ENCODE results near the gene ADCY1. TPM values are rescaled to one million over a fixed set of nuclear protein-coding genes. Genes with fewer than 3 reads are reported as not detected.

Gene ADCY1
- total and polyA plus RNA-seq, 2 donors (not counting 3 experiments of a cell fraction or from before 2014, with no cell fraction given) = 0.52 to 1.6 TPM

- BruUV-seq (replicated peaks) = no TSS peak
- CTCF ChIA-PET = no interaction called here
- no peak for FAIRE-seq
These were observed 62.6 kb downstream of the ADCY1 start for GRCh38 chr7:45636733-45637132.

More at GRCh38 chr7:45636733-45637132, 62.6 kb downstream of the ADCY1 start:
- no peak overlapping the region for H2AFZ ChIP-seq (ENCODE audit: low read depth, low read length)
- DNase-seq (ENCODE audit: low read depth, low spot score) = no peak
- POLR2A ChIA-PET = no interaction called here
- TF ChIP-seq CTCF (IDR thresholded peaks at IDR 0.05; ENCODE audit: extremely low read depth in 1 of 2, insufficient read depth in 1 of 2, low read depth in 1 of 2, low read length in 2 of 2) (no peak), POLR2A (IDR thresholded peaks at IDR 0.05; ENCODE audit: low read depth, low read length) (no peak), MAX (IDR thresholded peaks at IDR 0.05; ENCODE audit: insufficient read depth, insufficient read length) (no peak), EZH2 (IDR thresholded peaks at IDR 0.05; ENCODE audit: borderline replicate concordance, low read depth, low read length, severe bottlenecking) (no peak), GATA2 (IDR thresholded peaks at IDR 0.05; ENCODE audit: insufficient read depth, insufficient read length, low read depth, low read length) (no peak), MYC (IDR thresholded peaks at IDR 0.05; ENCODE audit: low read depth, low read length) (no peak), JUN (IDR thresholded peaks at IDR 0.05; ENCODE audit: borderline replicate concordance, insufficient read depth, insufficient read length, low read depth) (no peak), FOS (IDR thresholded peaks at IDR 0.05; ENCODE audit: borderline replicate concordance, insufficient read depth, low read length) (no peak), POLR2AphosphoS5 (IDR thresholded peaks at IDR 0.05; ENCODE audit: insufficient read depth, low read depth, low read length) (no peak)
- H3K4me2 ChIP-seq (ENCODE audit: insufficient read depth, low read length) = no peak overlapping the region
- H3K36me3 ChIP-seq (ENCODE audit: control insufficient read depth in 2 of 2, extremely low read depth in 1 of 2, insufficient read depth in 2 of 2, low read length in 2 of 2) = no peaks in the 10 kb centered on the region
- dilution Hi-C loops (cut with MboI; ENCODE audit: extremely low pct_ligation_motif_present, low sequenced_read_pairs) (no loop called here), intact Hi-C loops (cut with micrococcal nuclease) (no loop called here)
- no peak overlapping the region for H3K9ac ChIP-seq (replicated peaks; ENCODE audit: extremely low read depth, insufficient read depth, low read length)
- no peaks in the 10 kb centered on the region for H3K9me3 ChIP-seq (replicated peaks; ENCODE audit: control insufficient read depth, insufficient read depth, low read length)
- H3K79me2 ChIP-seq (ENCODE audit: control insufficient read depth, insufficient read depth, low read length) = no peaks in the 10 kb centered on the region
- no peaks in the 10 kb centered on the region for H3K27me3 ChIP-seq (ENCODE audit: control insufficient read depth in 2 of 2, insufficient read depth in 2 of 2, low read length in 2 of 2)
- H3K4me1 ChIP-seq (ENCODE audit: control insufficient read depth, extremely low read depth, insufficient read depth, low read length) = no peaks in the 10 kb centered on the region
- no peaks in the 10 kb centered on the region for H4K20me1 ChIP-seq (replicated peaks; ENCODE audit: control insufficient read depth, extremely low read depth, insufficient read depth, low read length)
- no peak overlapping the region for H3K27ac ChIP-seq (ENCODE audit: insufficient read depth, low read depth, low read length)
- H3K9me1 ChIP-seq (replicated peaks; ENCODE audit: control insufficient read depth, extremely low read depth, insufficient read depth, low read length) = no peaks in the 10 kb centered on the region
- H3K4me3 ChIP-seq (replicated peaks in 1 of 3; ENCODE audit: insufficient read depth in 1 of 3, low read depth in 1 of 3, low read length in 3 of 3) = no peak overlapping the region

Data from endothelial cell of umbilical vein (primary cell).